Peyer's patch (tissue), 4 donors: ENCODE results near the gene PLK1.

Source experiments
- CTCF ChIP-seq, 6 experiments: fragments of 450-650 bp in 4 of 6; fragments of 200-600 bp in 2 of 6; sonication (generic) in 1 of 6; IDR thresholded peaks; one replicate each; pipeline ENCODE4 v1.5.1; 2017 to 2019; ENCODE audit warnings: antibody characterized with exemption in 6 of 6, mild to moderate bottlenecking in 3 of 6, moderate library complexity in 1 of 6
- POLR2A ChIP-seq, 2 donors: fragments of 450-650 bp; IDR thresholded peaks; one replicate each; pipeline ENCODE4 v1.5.1; 2017; ENCODE audit warnings: antibody characterized with exemption in 2 of 2, mild to moderate bottlenecking in 2 of 2, moderate library complexity in 2 of 2

DNA sequence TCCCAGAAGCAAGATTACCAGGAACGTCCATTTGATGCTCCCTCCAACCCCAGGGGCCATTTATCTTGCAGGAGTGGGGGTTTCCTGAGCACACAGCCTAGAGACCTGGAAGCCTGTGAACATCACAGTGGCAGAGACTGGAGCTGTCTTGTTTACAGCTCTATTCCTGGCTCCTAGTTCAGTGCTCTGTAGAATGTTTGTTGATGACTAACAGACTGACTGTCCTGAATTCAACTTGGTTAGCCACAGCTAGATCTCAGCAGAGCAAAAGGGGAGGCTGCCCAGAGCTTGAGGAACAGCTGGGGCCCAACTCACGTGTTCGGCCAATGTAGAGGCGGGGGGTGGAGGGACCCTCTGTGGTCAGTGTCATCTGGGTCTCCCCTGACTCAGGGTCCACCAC is 27.8 kb downstream of the PLK1 start:
- TF ChIP-seq CTCF (IDR thresholded peaks at IDR 0.05): no peak
- no peak for TF ChIP-seq POLR2A (IDR thresholded peaks at IDR 0.05)
